Stimulated activated CD8-positive, alpha-beta memory T cell treated with anti-CD3 and anti-CD28 coated beads, Interleukin-7, amount 100 ng/mL, for 1 hour (primary cell): ENCODE measurements around the gene SNAP29.
A peak's percentile ranks its signal among the peaks of the same experiment; 100 is the strongest.
"Not testable (repeated sequence)": the region's sequence is repeated elsewhere in the genome, so short reads cannot be mapped to it uniquely, and the experiment has no call there.

Experiments used
- DNase-seq, 2 donors: peaks; one replicate each; pipeline ENCODE4 v3.0.0-alpha.2; 2020; ENCODE audit warnings: low read depth in 2 of 2

Gene SNAP29

DNA sequence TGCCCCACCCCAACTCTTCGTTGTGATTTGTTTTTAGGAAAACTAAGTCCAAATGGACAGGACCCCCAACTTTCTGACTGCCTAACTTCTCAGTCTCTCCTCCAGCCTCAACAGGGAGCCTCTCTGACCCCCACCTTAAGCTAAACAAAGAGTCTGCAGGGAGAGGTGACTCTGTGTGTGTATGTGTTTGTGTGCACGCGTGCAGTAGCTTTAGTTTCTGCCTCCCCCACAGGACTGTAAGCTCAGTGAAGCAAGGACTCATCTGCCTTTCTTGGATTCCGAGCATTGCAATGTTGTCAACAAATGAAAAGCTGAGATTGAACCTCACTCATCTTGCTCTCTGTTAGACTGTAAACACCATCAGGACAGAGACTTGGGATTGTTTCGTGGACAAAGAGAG lies 7.9 kb downstream of the SNAP29 start:
- DNase-seq = no peak

DNA sequence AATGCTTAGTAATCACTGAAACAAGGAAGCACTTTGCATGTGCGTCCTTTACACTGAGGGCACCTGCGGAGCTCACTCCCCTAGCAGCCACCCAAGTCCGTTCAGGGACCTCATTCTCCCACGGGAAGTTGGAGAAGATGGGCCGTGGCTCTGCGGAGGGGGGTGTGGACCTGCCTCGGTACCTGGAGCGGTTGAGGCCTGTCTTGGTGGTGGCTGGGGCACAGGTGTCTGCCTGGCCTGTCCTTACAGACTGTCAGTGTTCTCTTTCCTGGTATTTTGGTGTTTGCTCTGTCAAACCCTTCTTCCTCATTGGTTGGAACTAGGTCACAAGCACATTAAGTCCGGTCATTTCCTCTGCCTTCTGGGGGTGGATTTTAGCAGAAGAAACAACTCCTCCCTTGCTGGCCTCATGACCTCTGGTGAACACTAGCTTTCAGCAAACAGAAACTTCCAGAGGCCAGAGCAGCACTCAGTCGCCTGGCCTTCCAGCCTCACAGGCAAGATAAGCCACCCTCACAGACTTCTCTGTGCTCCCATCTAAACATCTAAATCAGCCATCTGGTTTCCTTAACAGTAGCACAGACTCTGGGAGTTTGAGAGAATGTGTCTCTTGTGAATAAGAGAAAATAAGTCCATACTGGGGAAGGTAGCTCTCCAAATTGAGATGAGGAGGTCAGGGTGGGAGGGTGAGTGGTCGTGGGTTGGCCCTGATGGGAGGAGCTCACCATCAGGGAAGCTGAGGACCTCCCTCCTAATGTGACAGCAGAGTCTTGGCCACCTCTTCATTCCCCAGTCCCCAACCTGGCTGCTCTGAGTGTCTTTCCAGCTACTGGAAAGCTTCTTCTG lies 8.6 kb downstream of the SNAP29 start:
- DNase-seq = no peak

DNA sequence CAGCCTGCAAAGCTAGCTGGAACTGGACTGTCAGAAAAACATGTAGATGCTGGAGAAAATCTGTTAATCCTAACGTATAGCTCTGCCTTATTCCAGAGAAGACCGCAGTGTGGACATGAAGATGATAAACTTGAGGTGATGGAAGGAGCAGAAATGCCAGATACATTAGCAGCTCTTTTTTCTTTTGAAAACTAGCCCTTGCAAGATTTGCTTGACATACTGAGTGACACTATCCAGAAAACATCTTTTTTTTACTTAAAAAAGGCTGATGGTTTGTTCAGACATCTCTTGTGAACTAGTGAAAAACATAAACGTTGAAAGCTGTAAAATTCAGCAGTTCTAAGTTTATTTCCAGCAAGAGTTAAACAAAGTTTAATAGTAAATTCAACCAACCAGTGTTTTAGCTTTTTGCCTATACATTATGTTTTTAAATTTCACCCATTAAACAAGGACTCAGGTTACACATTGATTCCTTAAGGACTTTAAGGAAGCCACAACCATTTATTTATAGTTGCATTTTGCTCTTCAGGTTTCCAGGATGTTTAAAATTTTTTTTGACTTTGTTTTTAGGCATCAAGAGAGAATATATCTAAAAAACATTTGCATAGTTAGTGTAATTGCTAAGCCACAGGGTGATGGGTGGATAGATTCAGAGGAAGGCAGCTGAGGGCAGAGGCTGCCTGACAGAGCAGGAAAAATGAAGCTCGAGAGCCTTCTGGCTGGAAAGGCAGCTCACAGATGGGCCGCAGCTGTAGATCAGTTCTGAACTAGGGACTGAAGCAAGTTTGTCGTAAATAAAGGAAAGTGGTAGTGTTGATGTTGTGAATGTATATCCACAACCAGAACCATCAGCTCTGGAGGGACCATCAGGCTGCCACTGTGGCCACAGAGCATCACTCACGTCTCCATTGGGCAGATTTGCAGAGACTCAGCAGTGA lies 9.5 kb downstream of the SNAP29 start:
- no peak for DNase-seq

DNA sequence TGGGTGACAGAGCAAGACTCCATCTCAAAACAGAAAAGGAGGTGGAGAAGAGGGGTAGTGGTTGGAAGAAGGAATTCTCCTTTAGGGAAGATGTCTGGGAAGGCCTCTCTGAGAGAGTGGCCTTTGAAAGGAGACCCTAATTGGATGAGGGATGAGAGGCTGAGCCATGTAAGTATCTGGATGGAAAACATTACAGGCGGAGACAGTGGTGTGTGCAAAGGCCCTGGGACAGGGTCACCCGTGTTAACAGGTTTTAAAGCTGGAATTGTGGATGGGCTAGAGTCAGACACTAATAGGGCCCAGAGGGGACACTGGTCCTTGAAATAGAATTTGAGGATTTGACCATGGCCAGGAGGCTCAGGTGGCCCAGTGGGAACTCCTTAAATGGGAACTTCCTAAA lies 10.4 kb downstream of the SNAP29 start:
- DNase-seq = no peak

DNA sequence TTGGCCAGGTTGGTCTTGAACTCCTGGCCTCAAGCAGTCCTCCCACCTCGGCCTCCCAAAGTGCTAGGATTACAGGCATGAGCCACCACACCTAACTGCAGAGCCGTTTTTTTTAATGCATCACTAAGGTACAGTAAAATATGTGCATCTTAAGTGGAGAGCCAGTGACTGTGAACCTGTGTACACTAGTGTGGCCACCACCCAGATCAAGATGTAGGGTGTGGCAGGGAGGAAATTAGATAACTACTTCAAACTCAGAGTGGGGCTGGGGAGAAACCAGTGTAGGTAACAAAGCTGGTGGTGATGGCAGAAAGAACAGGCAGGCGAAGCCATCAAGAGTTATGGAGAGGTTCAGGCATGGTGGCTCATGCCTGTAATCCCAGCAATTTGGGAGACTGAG lies 14.4 kb downstream of the SNAP29 start:
- DNase-seq = no peak

DNA sequence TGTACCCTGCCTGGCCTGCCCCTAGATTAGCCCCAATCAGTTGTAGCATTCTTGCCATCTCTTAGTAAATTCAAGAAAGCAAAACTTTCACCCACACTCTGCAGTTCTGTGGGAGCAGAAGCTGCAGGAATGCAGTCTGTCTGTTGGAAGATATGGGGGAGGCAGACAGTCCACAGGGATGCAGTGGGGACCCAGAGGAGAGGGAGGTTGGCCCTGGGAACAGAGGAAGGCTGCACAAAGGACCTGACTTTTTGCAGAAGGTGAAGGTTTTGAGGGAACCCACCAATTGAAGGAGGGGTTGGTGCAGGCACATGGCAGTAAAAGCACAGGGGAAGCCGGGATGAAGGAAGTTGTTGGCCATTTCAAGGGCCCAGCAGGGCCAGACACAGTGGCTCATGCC lies 16.5 kb downstream of the SNAP29 start:
- DNase-seq = no peak

DNA sequence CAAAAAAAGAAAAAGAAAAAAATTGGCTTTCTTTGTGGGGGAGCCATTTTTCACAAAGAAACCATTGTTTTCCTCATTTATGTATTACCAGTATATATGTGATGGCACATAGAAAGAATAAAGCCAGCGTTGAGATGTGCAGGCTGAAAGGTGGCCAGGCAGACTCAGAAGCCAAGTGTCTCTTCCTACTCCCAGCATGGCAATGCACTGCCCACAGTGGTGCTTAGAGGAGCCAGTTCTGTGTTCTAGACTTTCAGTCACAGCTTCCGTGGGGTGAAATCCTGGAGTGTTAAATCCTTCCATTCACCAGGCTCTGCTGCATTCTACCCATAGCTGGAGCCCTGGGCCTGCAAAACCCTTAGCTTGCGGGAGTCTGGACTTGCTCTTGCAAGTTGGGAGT lies 18.9 kb downstream of the SNAP29 start:
- DNase-seq = no peak

DNA sequence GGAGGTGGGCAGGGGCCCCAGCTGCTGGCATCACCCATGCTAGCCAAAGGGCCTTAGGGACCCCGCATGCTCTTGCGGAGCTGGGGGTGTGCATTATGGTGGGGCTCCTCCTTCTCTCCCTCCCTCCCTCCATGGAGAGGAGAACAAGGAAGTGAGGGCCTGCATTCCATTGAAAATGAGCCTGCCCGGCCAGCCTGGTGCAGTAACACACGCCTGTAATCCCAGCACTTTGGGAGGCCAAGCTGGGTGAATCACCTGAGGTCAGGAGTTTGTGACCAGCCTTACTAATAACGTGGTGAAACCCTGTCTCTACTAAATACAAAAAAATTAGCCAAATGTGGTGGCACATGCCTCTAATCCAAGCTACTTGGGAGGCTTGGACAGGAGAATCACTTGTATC lies 22.4 kb downstream of the SNAP29 start:
- no peak for DNase-seq

DNA sequence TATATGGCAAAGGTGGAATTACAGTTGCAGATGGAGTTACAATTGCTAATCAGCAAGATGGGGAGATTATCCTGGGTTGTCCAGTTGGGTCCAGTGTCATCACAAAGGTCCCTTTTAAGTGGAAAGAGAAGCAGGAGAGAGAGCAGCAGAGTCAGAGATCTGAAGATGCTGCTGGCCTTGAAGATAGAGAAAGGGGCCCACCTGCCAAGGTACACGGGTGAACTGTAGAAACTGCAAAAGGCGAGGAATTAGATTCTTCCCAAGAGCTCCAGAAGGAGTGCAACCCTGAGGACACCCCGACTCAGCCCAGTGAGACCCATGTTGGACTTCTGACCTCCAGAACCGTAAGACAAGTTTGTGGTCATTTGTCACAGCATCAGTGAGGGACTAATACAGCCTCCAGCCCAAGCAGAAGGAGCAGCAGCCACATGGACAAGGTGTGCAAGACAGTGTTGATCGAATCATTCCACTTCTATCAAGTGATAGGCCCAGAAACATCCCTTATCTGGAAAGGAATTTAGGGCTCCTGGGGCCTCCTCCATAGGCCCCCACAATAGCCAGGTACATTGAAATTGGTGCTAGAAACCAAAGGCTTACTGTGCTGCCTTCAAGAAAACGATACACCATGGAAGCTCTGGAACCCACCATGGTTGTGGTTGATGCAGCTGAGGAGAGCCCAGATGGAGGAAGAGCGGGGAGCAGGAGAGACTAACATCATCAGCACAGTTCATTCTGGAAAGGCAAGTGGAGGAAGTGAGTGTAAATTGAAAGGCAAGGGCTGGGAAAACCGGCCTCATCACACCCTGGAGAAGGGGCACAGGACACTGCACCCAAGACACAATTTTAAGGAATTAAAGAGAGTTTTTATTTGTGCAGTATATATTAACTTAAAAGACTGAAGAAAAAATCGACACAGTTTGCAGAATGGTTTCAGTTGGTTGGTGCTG lies 23.3 kb downstream of the SNAP29 start:
- DNase-seq = no peak

DNA sequence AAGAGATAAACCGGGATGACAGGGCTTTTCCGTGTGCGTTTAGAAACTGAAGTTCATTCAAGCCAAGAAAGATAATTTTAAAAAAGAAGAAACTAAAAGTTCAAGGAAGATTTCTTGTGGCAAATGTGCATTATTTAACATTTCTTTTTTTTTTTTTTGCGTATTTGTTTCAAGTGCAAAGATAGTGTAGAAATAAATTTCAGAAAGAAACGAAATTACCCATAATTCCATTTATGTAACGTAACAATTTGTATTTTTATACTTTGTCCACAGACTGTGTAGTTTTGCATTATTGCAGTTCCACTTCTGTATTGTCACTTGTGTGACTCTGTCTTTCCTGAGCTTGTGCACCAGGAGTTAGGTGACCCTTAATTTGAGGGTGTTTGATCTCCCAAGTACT lies 24.0 kb downstream of the SNAP29 start:
- DNase-seq = no peak

DNA sequence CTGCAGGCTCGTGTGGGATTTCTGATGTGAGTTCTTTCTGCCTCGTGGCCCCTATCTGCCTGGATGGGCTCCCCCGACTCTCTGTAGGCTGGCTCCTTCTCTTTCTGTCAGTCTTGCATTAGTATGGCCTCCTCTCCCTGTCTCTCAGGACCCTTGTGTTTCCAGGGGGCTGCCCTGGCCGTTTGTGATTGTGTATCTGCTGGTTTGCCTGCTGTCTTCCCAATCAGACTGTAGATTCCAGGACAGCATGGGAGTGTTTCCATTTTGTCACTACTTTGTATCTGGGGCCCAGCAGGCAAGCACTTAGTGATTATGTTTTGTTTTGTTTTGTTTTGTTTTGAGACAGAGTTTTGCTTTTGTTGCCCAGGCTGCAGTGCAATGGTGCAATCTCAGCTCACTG lies 25.6 kb downstream of the SNAP29 start:
- DNase-seq = no peak

DNA sequence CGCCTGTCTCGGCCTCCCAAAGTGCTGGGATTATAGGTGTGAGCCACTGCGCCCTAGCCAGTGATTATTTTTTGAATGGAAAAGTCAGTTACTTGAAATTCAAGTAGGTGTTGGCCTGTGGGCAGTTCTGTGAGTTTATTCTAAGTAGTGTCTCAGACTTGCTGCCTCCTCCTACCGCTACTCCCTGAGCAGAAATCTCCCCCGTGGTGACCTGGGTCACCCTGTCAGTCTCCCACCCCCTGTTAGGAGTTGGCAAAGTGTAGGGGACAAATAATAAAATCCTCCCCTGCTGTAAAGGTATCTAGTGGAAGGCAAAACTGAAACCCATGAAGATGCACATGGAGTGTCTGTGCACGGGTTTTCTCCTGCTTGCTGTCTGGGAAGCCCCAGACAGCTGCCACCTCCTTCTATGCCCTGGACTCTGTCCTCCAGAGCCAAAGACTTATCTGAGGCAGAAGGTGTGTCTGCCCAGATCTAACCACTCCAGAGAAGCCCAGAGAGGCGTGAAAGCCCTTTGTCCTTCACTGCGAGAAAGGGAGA lies 26.3 kb downstream of the SNAP29 start:
- no peak for DNase-seq

DNA sequence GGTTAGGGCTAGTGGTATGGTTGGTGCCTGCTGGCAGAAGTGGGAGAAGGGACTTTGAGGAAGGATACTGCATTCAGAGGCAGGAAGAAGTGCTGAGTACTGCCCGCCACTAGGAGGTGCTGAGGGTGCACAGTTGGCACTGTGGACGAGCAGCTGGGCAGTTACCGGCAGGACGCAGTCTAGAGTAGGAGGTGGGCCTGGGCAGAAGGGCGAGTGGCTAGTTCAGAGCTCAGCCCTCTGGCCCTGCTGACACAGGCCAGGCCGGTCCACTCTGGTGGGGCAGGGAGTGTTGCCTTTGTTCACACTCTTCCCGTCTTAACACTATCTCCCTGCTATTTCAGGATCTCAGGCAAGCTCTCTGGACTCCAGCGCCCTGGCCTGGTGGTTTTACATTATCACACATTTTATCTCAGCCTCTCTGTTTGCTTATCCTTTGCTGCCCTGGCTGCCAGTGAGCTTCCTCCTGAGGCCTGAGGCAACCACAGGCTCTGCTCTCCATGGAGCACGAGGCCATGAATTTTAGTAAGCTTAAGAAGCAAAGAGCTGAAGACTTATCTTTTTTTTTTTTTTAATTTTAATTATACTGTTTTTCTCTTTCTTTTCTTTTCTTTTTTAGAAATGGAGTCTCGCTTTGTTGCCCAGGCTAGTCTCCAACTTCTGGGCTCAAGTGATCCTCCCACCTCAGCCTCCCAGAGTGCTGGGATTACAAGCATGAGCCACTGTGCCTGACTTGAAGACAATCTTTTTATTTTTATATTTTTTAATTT lies 26.9 kb downstream of the SNAP29 start:
- DNase-seq = peak in 1 of 2 donors; percentile 18

DNA sequence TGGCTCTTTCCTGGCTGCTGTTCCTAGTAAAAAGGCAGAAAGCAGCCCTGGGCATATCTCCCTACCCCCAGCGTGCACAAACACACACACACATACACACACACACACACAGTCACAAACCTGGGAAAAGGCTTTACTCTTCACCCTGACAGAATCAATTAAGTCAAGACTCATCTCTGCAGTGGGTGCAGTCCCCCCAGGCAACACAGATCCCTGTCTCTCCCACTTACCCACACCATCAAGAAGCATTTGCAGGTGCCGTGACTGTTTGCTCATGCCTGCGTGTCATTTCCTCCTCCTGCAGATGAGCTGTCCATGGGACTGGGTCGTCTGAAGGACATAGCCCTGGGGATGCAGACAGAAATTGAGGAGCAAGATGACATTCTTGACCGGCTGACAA lies 28.6 kb downstream of the SNAP29 start:
- no peak for DNase-seq

DNA sequence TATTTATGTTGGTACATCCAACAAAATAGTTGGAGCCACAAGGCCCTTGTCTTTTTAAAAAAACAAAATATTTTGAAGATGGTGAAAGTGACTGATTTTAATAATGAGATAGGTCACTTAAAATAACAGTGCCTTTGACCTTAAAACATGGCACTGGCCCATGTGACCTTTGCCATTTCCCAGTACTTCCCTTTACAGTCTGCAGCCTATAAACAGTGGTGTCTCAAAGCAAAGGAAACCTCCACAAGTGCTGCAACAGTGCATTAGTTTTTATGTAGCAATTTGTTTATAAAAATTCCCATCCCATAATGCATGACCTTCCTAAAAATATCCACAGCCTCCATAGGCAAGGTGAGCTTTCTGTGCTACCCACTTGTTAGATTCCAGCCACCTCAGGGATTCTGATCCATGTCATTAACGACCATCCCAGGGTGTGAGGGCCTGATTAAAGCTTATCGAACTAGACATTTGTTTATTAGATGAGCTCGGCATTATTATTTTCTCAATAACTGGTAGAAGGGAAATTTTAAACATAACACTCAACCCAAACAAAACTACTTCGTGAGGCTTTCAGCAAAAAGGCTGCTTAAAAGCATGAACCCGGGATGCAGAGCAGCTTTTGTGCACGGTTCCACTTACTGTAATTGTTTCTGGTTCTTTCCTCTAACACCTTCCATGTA lies 30.4 kb downstream of the SNAP29 start:
- DNase-seq = no peak

DNA sequence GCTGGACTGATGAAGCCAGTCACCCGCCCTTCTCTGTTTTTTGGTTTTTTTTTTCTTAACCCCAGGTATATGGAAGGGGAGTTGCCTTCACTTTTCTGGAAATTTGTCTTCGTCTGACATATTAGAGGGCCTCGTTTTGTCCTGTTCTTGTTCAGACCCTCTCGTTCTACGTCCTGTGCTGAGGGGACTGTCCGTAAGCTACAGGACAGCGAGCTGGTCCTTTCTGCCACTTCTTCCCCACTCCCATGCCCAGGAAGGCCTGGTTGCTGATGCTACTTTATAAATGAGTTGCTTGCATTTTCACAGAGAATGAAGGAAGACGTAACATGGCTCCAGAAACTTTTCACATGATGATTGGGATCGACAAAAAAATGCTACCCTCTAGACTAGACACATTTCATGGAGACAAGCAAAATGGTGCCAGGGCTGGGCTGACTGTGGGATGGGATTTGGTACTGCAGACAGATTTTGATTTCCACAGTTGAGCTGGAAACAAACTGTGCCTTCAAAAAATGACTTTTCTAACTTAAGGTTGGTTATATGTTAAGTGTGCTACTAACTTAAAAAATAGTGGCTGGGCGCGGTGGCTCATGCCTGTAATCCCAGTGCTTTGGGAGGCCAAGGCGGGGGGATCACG lies 31.2 kb downstream of the SNAP29 start:
- DNase-seq = no peak

DNA sequence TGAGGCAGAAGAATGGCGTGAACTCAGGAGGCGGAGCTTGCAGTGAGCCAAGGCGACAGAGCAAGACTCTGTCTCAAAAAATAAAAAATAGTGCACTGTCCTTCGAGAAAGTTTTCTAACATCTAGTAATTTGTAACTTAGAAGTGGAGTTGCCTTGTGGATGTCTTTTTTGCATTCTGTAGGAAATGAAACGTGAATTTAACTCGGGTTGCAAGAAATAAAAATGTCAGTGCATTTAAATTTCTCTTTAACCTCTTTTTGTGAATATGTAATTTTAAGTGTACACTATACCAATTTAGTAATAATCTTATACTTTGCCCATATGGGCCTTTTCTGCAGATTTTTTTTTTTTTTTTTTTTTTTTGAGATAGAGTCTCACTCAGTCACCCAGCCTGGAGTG lies 32.2 kb downstream of the SNAP29 start:
- no peak for DNase-seq

DNA sequence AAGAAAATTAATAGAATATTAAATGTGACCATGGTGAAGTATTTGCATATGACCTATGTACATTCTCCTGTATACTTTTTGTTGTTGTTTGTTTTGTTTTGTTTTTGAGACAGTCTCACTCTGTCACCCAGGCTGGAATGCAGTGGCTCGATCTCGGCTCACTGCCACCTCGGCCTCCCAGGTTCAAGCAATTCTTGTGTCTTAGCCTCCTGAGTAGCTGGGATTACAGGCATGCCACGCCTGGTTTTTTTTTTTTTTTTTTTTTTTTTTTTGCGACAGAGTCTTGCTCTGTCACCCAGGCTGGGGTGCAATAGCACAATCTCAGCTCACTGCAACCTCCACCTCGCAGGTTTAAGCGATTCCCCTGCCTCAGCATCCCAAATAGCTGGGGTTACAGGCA lies 38.9 kb downstream of the SNAP29 start:
- not testable (repeated sequence) for DNase-seq

DNA sequence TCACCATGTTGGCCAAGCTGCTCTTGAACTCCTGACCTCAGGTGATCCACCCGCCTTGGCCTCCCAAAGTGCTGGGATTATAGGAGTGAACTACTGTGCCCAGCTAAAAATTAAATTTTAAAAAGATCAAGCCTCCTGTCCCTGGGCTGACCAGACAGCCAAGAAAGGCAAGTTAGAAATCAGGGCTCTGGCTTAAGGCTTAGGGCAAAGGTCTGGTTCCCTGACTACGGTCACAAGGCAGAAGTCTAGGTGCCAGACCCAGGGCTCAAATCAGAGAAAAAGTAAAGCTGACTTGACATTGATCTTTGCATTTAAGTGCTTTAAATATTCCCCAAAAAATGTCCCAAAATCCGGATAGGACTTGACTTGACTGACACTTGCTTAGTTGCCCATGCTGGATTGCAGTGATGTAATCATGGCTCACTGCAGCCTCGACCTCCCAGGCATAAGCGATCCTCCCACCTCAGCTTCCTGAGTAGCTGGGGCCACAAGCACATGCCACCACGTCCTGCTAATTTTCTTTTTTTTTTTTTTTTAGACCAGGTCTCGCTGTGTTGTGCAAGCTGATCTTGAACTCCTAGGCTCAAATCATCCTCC lies 41.1 kb downstream of the SNAP29 start:
- no peak for DNase-seq
